NCI-H2107 (cell line): ENCODE data around the gene LRRC7.
A peak's percentile ranks its signal among the peaks of the same experiment; 100 is the strongest.

Source experiments
- DNase-seq: peaks from one replicate; lab custom pipeline; 2025; lab: John Stamatoyannopoulos, UW

LRRC7 gene

DNA sequence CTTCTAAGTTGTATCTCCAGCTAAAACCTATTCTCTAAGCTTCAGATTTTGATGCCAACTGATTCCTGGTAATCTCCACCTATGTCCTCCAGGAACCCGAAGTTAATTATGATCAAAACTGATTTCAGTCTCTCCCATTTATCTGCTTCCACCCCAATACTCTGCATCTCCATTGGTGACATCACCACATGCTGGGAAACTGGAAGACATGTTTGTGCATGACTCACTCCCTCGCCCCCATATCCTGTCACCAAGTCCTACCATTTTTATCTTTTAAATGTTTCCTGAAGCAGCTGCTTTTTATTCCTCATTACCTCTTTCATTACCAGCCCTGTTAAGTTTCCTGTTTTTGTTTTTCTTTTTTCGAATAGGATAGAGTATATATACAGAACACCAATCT, 409.2 kb downstream of the LRRC7 start:
- no peak for DNase-seq

DNA sequence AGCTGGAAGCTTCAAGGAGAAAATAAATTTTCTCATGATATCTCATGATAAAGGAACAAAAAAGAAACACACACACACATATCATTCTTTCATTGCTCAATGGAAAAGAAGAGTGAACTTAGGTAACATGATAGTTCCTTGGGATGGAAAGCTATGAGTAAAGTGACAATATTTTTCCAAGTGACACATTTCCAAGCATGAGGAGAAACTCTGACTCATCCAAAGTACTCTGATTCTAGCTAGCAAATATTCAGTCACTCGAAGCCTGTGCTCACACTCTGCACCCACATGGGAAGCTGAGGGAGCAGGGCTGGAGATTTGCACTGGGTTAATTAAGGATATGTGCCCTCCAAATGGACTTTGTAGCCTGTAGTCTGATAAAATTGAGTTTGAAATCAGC, 415.3 kb downstream of the LRRC7 start:
- DNase-seq = no peak

DNA sequence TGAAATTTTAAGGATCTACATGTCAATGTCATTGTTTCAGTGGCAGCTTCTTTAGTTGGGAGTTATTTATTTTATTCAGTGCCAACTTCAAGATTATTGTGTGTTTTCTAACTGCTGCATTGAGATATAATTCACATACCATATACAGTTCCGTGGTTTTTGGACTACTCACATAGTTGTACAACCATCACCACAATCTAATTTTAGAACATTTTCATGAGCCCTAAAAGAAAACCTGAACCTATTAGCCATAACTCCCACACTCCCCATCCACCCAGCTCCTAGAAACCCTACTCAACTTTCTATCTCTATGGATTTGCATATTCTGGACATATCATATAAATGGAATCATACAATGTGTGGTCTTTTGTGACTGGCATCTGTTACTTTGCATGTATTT, 417.7 kb downstream of the LRRC7 start:
- no peak for DNase-seq

DNA sequence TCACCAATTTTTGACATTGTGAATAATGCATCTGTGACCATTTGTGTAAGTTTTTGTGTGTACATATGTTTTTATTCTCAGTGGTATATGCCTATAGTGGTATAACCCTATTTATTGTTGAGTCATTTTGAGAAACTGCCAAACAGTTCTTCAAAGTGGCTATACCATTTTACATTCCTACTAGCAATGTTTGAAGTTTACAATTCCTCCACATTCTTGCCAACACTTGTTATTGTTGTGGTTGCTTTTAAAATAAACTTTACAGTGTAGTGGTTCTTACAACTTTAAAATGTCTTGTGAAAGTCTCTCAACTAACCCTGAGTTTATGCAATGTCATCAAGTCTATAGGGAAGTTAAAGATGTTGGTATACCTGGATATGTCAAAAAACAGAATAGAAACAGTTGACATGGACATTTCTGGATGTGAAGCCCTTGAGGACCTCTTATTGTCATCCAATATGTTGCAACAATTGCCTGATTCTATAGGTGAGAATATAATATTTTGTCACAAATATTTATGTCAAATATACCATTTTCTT, 418.2 kb downstream of the LRRC7 start:
- DNase-seq = no peak

DNA sequence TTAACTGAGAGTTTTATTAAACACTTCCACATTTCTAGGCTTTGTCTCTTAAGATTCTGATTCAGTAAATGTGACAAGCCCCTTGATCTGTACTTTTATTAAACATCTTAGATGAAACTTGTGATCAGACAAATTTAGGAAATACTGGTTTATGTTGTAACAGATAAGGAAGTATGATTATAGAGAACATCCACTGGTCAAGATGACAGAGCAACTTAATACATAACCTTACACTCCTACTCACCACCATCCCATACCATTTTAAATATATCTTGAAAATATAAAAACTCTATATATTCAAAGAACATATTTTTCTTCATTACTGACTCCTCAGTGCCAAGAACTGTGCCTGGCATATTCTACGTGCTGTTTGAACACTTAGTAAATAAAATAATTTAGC, 420.2 kb downstream of the LRRC7 start:
- DNase-seq = no peak

DNA sequence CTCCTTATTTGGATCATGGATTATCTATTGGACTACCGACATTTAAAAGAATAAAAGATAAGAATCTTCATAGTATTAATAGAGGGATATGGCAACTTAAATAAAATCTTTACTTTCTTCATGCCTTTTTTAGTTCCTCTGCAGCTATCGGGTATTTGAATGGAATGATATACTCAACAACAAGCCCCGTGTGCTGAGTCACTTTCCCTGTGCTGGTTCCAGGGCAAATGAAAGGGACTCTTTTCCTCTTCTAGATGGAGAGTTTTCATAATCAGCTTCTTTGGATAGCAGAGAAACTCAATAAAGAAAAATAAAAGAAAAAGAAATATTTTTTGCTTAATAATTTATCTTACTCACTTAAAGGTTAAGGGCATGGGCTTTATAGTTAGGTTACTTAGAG, 423.9 kb downstream of the LRRC7 start:
- DNase-seq = no peak

DNA sequence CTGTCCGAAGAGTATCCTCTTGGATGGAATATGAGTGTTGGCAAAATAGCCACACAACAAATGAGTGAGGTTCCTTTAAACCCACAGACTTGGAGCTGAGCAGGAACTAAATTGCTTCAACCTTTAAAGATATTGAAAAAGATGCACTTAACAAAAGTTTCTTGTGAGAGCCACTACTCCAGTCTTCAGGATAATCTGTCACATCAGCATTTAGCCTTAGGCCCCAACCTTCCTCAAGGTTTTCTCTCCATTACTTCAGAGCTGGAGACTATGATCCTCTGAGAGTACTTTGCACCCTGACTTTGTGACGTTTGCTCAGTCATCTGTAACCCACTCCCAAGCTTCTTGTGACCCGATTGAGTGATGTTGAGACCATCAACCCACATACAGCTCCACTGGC, 424.9 kb downstream of the LRRC7 start:
- no peak for DNase-seq

DNA sequence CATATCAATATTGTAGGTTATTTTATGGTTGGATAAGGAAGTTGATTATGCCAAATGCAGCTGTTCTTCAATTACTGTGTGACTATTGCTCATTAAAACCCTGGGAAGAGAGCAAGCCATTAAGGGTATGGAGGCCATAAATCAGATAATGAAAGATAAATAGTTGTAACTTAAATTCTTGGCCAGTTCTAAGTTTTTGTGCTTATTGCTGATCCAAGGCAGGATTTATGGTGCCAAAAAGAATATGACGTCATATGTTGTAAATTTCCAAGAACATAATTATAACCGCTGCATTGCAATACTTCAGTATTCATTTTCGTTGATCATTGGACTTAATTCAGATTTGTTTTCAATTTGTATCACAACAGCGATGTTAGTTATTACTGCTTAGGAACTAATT, 426.1 kb downstream of the LRRC7 start:
- no peak for DNase-seq

DNA sequence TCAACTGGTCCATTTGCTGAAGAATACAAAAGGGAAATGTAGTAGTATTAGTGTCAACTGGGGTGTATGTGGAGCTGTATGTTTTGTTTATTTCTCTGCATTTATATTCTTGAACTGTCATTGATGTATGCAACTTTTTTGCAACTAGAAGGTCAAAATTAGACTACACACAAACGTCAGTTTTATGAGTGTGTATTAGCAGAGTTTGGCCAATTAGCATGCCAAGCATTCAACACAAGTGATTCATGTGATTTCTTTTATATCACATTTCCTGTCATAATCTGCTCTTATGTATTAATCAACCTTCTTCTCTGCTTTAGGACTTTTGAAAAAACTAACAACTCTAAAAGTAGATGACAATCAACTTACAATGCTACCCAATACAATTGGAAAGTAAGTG, 426.5 kb downstream of the LRRC7 start:
- no peak for DNase-seq

DNA sequence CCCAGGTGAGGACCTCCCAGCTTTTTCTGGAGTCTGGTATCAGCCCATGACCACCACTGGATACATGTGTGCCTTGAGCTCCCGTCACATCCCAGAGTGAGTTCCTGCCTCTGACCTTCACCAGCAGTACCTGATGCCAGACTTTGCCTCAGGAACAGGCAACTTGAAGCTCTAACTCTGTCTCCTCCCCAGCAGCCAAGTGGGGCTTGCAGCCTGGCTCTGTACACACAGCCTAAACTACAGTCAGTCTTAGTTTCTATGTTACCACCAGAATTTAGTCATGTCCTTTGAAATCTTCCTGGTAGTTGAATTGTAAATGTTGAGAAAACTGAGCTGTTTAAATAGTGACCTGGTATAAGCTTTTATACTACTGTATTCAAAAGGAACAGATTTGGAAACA, 431.1 kb downstream of the LRRC7 start:
- DNase-seq = no peak

DNA sequence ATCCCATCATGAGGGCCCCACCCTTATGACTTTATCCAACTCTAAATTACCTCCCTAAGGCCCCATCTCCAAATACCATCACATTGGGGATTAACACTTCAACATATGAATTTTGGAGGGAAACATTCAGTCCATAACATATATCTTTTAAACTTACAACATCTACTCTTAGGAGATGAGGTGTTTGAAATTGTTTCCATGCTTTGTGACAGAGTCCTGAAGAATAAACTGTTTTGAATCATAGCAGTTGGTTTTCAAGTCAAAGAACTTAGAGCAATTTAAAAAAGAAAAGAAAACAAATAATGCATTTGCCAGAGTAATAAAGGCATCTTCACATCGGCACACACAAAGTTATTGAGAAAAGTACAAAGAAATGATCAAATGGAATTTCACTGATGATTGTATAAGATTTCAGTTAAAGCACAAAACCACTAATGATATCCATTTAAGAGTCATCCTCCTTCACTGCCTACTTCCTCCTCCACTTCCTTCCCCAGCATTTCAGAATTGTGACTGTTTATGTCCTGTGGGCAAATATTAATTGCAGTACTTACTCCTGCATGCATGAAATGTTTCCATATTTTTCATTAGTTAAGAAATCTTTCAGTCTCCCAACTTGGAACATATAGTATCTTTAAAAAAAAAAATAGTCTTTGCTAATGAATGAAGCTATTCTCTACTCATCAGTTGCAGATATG, 435.6 kb downstream of the LRRC7 start:
- DNase-seq = no peak

DNA sequence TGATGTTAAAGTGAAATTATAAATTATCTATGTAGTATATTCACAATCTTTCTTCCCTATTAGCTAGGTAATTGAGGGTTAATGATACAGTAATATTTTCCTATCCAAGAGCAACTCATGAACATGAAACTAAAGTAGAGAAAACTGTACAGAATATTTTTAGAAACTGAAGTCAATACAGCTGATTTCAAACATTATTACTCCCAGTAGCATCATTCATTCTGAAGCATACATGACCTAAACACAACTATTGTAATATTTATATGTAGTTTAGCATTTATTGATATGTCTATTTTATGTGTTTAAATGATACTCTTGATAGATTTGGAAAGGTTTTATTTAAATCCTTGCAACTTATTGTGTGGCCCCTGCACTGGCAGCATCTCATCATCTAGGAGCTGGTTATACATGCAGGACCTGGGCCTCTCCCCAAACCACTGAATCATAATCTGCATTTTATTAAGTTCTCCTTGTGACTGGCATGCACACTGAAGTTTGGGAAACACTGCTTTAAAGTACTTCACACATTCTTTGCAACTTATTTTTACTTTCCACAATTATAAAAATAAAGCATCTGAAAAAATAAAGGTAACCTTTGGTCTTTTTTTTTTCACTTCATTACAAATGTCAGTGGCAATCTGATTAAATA, 437.8 kb downstream of the LRRC7 start:
- DNase-seq = no peak

DNA sequence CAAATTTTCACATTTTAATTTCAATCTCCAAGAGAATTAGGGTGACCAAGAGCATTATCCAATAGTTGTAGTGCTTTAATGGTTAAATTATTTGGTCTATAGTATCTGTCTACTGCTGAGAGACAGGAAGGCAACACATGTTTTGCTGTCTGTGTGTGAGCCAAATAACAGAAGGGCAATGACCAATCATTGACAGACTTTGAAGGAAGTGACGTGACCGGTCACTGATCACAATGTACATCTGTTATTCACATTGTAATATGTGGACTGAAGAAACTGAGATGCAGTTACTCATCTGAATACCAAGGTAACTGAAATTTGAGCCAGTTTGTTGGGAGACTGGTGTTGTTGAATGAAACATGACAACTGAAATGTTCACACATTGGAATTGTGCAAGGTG, 440.9 kb downstream of the LRRC7 start:
- no peak for DNase-seq

DNA sequence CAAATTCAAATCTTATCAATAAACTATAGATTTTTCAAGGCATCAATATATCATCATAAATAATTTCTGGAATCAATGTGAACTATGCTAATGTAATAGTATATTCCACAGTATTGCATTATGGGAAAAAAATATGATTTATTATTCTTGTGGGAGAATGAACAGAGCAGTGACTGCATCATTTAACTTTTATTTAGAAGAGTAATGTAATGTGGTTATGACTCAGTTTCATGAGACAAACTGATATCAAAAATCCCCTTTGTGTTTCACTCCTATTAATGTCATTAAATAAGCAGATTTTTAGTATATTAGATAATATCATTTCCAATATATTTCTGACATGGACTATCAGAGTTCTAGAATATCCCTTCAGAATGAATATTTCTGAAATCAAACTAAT, 450.0 kb downstream of the LRRC7 start:
- DNase-seq = no peak

DNA sequence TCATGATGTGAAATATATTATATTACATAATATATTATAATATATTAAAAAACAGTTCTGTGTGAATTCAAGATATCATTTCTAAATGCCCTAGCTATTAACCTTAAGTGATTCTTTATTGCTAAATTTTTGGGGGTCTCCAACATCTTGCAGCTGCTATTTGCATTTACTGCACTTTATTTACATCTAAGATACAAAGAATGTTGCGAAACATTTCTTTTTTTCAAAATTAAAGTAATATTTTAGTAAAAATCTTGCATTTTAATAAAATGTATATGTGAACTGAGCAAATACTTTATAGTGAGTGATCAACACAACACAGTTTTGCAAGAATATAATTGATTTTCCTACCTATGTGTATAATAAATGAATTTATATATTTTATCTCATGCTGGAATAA, 456.6 kb downstream of the LRRC7 start:
- DNase-seq = no peak

DNA sequence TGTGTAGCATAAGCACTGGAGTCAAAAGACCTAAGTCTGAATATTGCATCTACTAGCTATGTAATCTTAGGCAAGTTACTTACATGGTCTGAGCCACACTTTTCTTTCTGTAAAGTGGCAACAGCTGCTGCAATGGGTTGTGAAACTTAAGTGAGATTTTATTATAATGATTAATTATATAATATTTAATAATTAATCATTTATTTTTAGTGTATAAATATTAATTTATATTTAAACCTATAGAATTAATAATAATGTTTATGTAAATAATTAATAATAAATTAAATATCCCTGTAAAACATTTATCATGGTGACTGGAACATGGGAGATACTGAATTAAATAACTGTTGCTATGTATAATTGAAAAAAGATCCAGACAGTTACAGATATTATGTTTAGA, 457.3 kb downstream of the LRRC7 start:
- no peak for DNase-seq

DNA sequence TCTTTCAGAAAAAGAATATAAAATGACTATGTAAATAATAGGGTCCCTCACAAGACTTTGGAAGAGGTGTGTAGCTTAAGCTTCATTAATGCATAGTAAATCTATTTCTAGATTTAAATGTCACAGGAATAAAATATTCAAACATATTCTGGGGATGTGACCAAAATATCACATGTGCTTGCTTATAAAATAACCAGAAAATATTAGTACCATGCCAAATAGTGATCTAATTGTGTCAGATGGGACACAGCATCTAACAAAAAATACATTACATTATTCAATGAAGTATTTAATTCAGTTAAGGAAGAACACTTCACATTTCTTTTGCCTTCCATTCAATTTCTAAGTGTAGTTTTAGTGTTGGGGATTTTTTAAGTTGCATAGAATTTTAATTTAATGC, 458.1 kb downstream of the LRRC7 start:
- DNase-seq = no peak

DNA sequence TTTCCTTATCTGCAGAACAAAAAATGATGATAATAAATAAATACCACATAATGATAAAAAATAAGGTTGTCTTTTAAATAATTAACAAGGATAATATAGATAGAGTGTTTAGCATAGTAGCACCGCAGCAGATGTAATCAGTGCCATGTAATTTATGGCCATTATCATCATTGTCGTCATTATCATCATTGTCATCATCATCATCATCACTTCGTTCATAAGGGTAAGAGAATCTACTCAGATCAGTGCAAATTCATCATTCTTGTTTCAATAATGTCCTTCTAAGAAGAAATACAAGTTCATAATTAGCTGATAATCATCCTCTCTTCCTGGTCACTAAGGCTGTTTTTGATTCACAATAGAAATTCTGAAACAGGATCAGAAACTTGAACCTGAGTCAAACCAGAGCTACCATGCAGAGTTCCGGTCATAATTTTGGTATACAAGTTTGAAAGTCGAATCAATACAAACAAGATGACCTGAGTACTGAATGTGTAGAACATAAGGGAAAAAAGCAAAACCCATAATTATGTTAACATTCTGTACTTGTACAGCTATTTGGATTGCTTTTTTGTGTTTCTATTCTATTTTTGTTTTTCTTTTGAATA, 465.6 kb downstream of the LRRC7 start:
- no peak for DNase-seq

DNA sequence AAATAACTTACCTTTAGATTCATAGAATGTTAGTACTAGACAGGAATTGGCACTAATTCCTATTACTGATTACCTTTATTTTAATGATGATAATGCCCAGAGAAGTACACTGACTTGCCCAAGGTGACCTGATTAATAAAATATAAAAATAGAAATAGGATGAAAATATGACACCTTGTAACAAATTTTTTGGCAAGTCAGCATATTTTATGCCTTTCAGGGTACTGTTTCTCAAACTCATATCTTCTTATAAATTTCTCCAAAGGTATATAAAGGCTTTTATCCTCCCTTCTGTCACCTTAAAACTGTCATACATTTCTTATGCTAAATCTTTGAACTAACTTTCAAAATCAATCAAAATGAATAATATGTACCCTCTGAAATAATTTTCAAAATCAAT, 466.2 kb downstream of the LRRC7 start:
- DNase-seq = no peak

DNA sequence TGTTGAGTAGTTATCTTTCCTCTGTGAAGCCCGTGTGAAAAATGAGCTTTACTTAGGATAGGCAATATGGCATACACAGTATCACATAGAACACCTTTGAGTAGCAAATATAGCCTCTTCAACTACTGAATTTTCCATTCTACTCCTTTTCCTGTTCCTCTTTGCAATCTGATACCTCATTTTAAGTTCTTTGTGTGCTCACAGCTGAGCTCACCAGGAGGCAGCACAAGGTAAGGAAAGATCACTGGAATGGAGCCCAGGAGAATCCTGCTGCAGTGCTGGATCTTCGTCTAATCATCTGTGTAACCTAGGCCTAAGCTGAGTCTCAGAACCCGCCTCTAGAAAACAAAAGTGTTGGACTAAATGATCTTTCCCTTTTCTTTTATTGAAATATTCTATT, 466.7 kb downstream of the LRRC7 start:
- DNase-seq = peak; percentile 18

DNA sequence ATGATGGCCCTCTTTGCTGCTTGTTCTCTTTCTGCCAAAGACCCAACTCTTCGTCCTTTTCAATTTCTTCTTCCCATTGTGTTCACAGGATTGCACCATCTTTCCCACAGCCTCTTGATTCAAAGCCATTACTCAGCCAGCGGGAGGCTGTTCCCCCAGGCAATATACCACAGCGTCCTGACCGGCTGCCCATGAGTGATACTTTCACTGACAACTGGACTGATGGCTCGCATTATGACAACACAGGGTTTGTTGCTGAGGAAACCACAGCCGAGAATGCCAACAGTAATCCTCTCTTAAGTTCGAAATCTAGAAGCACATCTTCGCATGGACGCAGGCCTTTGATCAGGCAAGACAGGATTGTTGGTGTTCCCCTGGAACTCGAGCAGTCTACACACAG, 470.3 kb downstream of the LRRC7 start:
- no peak for DNase-seq

DNA sequence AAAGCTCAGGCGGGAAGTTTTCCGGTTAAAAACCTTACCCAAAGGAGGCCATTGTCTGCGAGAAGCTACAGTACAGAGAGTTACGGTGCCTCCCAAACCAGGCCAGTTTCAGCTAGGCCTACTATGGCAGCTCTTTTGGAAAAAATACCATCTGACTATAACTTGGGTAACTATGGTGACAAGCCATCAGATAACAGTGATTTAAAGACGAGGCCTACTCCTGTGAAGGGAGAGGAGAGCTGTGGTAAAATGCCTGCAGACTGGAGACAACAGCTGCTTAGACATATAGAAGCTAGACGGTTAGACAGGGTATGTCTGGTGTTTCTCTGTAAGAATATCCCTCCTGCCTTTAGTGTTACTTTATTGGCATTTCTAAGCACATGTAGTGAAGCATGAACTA, 471.8 kb downstream of the LRRC7 start:
- no peak for DNase-seq

DNA sequence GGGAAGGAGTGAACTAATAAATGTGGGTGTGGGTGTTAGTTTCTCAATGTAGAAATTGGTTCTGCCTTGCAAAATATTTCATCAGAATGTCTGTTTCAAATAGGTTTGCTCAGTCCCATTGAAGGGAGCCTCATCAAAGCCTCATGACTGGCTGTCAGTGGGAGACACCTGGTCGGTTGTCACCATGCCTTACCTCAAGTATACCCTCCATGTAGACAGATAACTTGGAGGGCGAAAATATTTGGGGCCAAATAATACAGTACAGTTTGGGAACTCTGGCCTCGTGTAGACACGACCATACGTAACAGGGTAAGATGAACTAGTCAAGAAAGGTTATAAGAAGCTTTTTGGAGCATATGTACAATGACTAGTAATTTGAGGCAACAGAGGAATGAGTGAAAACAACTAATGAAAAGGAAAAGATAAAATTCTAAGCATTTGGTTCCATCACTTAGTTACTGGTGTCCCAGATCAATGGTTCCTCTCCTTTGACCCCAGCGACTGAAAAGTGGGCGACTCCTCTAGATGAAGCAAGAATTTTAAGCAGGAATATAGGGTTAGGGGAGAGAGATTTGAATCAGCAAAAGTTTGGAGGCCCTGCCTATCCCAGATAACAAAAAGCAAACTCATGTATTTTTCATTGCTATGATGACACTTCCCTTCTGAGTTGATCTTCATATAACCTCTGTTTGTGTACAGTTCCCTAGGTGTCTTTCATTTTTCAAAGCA, 473.8 kb downstream of the LRRC7 start:
- no peak for DNase-seq
